Smooth muscle cell (in vitro differentiated cells): Measurements from ENCODE around the gene SLC6A13. TPM values are rescaled to one million over a fixed set of nuclear protein-coding genes. Genes with fewer than 3 reads are reported as not detected.

Source experiments
- DNase-seq: peaks from one replicate; lab custom pipeline; 2025; ENCODE audit not compliant: unreplicated experiment; lab: John Stamatoyannopoulos, UW
- H2AFZ ChIP-seq: fragments of 200-600 bp; sonication (generic); 2 replicates; pipeline ENCODE4 v1.6.0; 2016; ENCODE audit warnings: antibody characterized with exemption, low read depth, mild to moderate bottlenecking
- H3F3A ChIP-seq: fragments of 200-600 bp; sonication (generic); 2 replicates; pipeline ENCODE4 v1.6.0; 2017; ENCODE audit warnings: antibody characterized with exemption, low read depth
- H3K27ac ChIP-seq: fragments of 200-600 bp; sonication (generic); 2 replicates; pipeline ENCODE4 v1.5.1; 2016; ENCODE audit warnings: low read depth, mild to moderate bottlenecking
- H3K27me3 ChIP-seq: fragments of 200-600 bp; sonication (generic); 2 replicates; pipeline ENCODE4 v1.6.1; 2016; ENCODE audit warnings: low read depth, mild to moderate bottlenecking
- H3K36me3 ChIP-seq: fragments of 200-600 bp; sonication (generic); 2 replicates; pipeline ENCODE4 v1.5.1; 2016; ENCODE audit warnings: low read depth
- H3K4me1 ChIP-seq: fragments of 200-600 bp; sonication (generic); 2 replicates; pipeline ENCODE4 v1.5.1; 2016; ENCODE audit warnings: low read depth
- H3K4me2 ChIP-seq: fragments of 200-600 bp; sonication (generic); 2 replicates; pipeline ENCODE4 v1.6.0; 2016; ENCODE audit warnings: mild to moderate bottlenecking
- H3K4me3 ChIP-seq: fragments of 200-600 bp; sonication (generic); 2 replicates; pipeline ENCODE4 v1.5.1; 2016; ENCODE audit warnings: mild to moderate bottlenecking
- H3K79me2 ChIP-seq: fragments of 200-600 bp; sonication (generic); 2 replicates; pipeline ENCODE4 v1.6.0; 2016; ENCODE audit warnings: low read depth, mild to moderate bottlenecking
- H3K9ac ChIP-seq: fragments of 200-600 bp; sonication (generic); 2 replicates; pipeline ENCODE4 v1.6.0; 2016; ENCODE audit warnings: low read depth
- H3K9me3 ChIP-seq: fragments of 200-600 bp; sonication (generic); replicated peaks from 2 replicates; pipeline ENCODE4 v1.5.1; 2016; ENCODE audit warnings: low read depth
- H4K20me1 ChIP-seq: fragments of 200-600 bp; sonication (generic); 2 replicates; pipeline ENCODE4 v1.6.0; 2016; ENCODE audit warnings: low read depth
- CTCF ChIP-seq: fragments of 200-600 bp; sonication (generic); IDR thresholded peaks from 2 replicates; pipeline ENCODE4 v1.5.1; 2017; ENCODE audit warnings: borderline replicate concordance, mild to moderate bottlenecking, antibody characterized with exemption; ENCODE audit not compliant: insufficient read depth, poor library complexity, severe bottlenecking
- WGBS: methylation state at CpG from one replicate; pipeline ENCODE4 v1.1.7; 2016; ENCODE audit warnings: low lambda C conversion rate; 5-methylcytosine and 5-hydroxymethylcytosine counted together
- polyA plus RNA-seq: library from polyadenylated mRNA; unstranded; fragments of >200 nt; fragmentation: Nextera tagmentation; extraction: Ambion mirVana; gene quantifications from 2 replicates; pipeline ENCODE4 v1.2.1, GENCODE V29; 2016
- total RNA-seq: library from RNA; depleted of rRNA; stranded (reverse); fragments of >200 nt; gene quantifications from 2 replicates; pipeline ENCODE4 v1.2.3, GENCODE V29; 2014

Gene SLC6A13
- total and polyA plus RNA-seq, 2 experiments from 2014 or later, result 0.45 to 0.66 TPM

- Histone ChIP-seq H3K4me2 (no peak overlapping the region), H3F3A (no peaks in the 10 kb centered on the region), H3K27me3 (no peaks in the 10 kb centered on the region), H3K36me3 (no peaks in the 10 kb centered on the region), H4K20me1 (no peaks in the 10 kb centered on the region), H3K4me3 (no peak overlapping the region), H3K9ac (no peak overlapping the region), H2AFZ (no peak overlapping the region), H3K79me2 (no peaks in the 10 kb centered on the region), H3K9me3 (no peaks in the 10 kb centered on the region), H3K27ac (no peak overlapping the region), H3K4me1 (no peaks in the 10 kb centered on the region)
- WGBS, result 62% methylated on average over 9 of the region's 9 CpGs
- TF ChIP-seq CTCF, result no peak
- no peak for DNase-seq
Measured at GRCh38 chr12:198705-199104, 63.9 kb downstream of the SLC6A13 start.

GRCh38 chr12:197911-198695, 64.5 kb downstream of the SLC6A13 start:
- H3K4me3 ChIP-seq, result no peak overlapping the region
- H2AFZ ChIP-seq, result no peak overlapping the region
- H3K27me3 ChIP-seq, result no peaks in the 10 kb centered on the region
- no peak overlapping the region for H3K9ac ChIP-seq
- no peak overlapping the region for H3K4me2 ChIP-seq
- no peaks in the 10 kb centered on the region for H3K36me3 ChIP-seq
- no peaks in the 10 kb centered on the region for H3F3A ChIP-seq
- H3K4me1 ChIP-seq, result no peaks in the 10 kb centered on the region
- H3K27ac ChIP-seq, result no peak overlapping the region
- WGBS, result 95% methylated on average over 11 of the region's 11 CpGs
- H3K79me2 ChIP-seq, result no peaks in the 10 kb centered on the region
- no peaks in the 10 kb centered on the region for H4K20me1 ChIP-seq
- no peaks in the 10 kb centered on the region for H3K9me3 ChIP-seq
- no peak for TF ChIP-seq CTCF
- no peak for DNase-seq

- H3K4me3 ChIP-seq, result no peak overlapping the region
- WGBS, result 84% methylated on average over 3 of the region's 3 CpGs
- no peak for TF ChIP-seq CTCF
Measured at GRCh38 chr12:197347-197746, 65.3 kb downstream of the SLC6A13 start.

GRCh38 chr12:196436-196835, 66.2 kb downstream of the SLC6A13 start:
- no peaks in the 10 kb centered on the region for H3K36me3 ChIP-seq
- no peaks in the 10 kb centered on the region for H3K9me3 ChIP-seq
- H3F3A ChIP-seq, result no peaks in the 10 kb centered on the region
- TF ChIP-seq CTCF, result no peak
- no peak overlapping the region for H3K4me2 ChIP-seq
- H3K27me3 ChIP-seq, result no peaks in the 10 kb centered on the region
- DNase-seq, result no peak
- H3K27ac ChIP-seq, result no peak overlapping the region
- no peak overlapping the region for H3K4me3 ChIP-seq
- no peaks in the 10 kb centered on the region for H4K20me1 ChIP-seq
- 76% methylated on average over 4 of the region's 4 CpGs for WGBS
- no peaks in the 10 kb centered on the region for H3K79me2 ChIP-seq
- no peak overlapping the region for H2AFZ ChIP-seq
- no peak overlapping the region for H3K9ac ChIP-seq
- no peaks in the 10 kb centered on the region for H3K4me1 ChIP-seq

More at GRCh38 chr12:197347-197746, 65.3 kb downstream of the SLC6A13 start:
- Histone ChIP-seq H3K36me3 (no peaks in the 10 kb centered on the region), H3K9me3 (no peaks in the 10 kb centered on the region), H3K27me3 (no peaks in the 10 kb centered on the region), H3K4me1 (no peaks in the 10 kb centered on the region), H3K27ac (no peak overlapping the region), H3K4me2 (no peak overlapping the region), H4K20me1 (no peaks in the 10 kb centered on the region), H3K9ac (no peak overlapping the region), H3K79me2 (no peaks in the 10 kb centered on the region), H2AFZ (no peak overlapping the region), H3F3A (no peaks in the 10 kb centered on the region)
- no peak for DNase-seq
